ENCODE data around the gene ANKRD11. TPM values are rescaled to one million over a fixed set of nuclear protein-coding genes. Genes with fewer than 3 reads are reported as not detected.

ANKRD11 gene
- polyA plus RNA-seq, 1 donor (not counting 4 experiments of a cell fraction or from before 2014, with no cell fraction given) = 30.1 TPM

DNA sequence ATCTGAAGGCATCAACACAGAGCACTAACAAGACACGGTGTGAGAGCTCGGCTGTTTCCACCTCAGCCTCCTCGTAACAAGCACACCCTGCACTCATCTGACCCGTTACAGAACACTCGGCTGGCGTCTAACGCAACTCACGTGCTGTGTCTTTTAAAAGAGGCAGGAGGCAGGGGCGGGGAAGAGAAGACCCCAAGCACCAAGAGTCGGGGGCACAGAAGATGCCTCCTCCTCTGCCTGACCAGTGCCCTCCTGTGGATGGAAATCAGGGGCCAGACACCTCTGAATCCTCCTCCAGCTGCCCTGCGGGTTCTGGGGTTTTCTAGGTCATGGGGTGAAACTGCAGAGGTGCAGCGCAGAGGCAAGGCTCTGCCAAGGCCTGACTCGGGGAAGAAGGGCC lies 198.6 kb downstream of the ANKRD11 start:
- H3K9ac ChIP-seq (ENCODE audit: control insufficient read depth, extremely low read depth, insufficient read depth, low read length) = no peak overlapping the region
- FAIRE-seq = no peak
- H3K79me2 ChIP-seq (ENCODE audit: control insufficient read depth, insufficient read depth, low read length) = peaks cover 52% of the 10 kb centered on the region
- H3K27ac ChIP-seq (ENCODE audit: control insufficient read depth, insufficient read depth, low read length) = no peak overlapping the region
- no peaks in the 10 kb centered on the region for H3K9me3 ChIP-seq (ENCODE audit: control insufficient read depth, low read depth, low read length)
- H3K4me2 ChIP-seq (ENCODE audit: control insufficient read depth, extremely low read depth, insufficient read depth, low read depth, low read length) = no peak overlapping the region
- TF ChIP-seq, protein P1, sequence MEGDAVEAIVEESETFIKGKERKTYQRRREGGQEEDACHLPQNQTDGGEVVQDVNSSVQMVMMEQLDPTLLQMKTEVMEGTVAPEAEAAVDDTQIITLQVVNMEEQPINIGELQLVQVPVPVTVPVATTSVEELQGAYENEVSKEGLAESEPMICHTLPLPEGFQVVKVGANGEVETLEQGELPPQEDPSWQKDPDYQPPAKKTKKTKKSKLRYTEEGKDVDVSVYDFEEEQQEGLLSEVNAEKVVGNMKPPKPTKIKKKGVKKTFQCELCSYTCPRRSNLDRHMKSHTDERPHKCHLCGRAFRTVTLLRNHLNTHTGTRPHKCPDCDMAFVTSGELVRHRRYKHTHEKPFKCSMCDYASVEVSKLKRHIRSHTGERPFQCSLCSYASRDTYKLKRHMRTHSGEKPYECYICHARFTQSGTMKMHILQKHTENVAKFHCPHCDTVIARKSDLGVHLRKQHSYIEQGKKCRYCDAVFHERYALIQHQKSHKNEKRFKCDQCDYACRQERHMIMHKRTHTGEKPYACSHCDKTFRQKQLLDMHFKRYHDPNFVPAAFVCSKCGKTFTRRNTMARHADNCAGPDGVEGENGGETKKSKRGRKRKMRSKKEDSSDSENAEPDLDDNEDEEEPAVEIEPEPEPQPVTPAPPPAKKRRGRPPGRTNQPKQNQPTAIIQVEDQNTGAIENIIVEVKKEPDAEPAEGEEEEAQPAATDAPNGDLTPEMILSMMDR (optimal IDR thresholded peaks at IDR 0.05 in 1 of 3, IDR thresholded peaks at IDR 0.05 in 1 of 3, conservative IDR thresholded peaks at IDR 0.05 in 1 of 3; ENCODE audit: extremely low read depth in 1 of 3, insufficient read depth in 2 of 3, low read length in 3 of 3) = no peak
- no peaks in the 10 kb centered on the region for H3K27me3 ChIP-seq (ENCODE audit: control insufficient read depth, extremely low read depth, insufficient read depth, low read length)
- H3K9me1 ChIP-seq (ENCODE audit: control insufficient read depth, extremely low read depth, insufficient read depth, low read length) = no peaks in the 10 kb centered on the region
- H3K36me3 ChIP-seq (ENCODE audit: control insufficient read depth in 2 of 2, extremely low read depth in 1 of 2, insufficient read depth in 2 of 2, low read length in 2 of 2) = peaks cover 25 to 33% of the 10 kb centered on the region in 2 experiments
- no peak for DNase-seq (ENCODE audit: low read depth, low spot score)
- peaks cover 13% of the 10 kb centered on the region for H4K20me1 ChIP-seq (ENCODE audit: control insufficient read depth, extremely low read depth, insufficient read depth, low read length)
- H3K4me3 ChIP-seq (ENCODE audit: control insufficient read depth in 2 of 3, extremely low read depth in 1 of 3, insufficient read depth in 2 of 3, low read depth in 1 of 3, low read length in 3 of 3) = no peak overlapping the region
- dilution Hi-C loops (cut with MboI; ENCODE audit: extremely low pct_ligation_motif_present, low sequenced_read_pairs) = no loop called here
- H2AFZ ChIP-seq (ENCODE audit: control insufficient read depth, low read length) = no peak overlapping the region
- no peaks in the 10 kb centered on the region for H3K4me1 ChIP-seq (ENCODE audit: control insufficient read depth, extremely low read depth, insufficient read depth, low read length)

DNA sequence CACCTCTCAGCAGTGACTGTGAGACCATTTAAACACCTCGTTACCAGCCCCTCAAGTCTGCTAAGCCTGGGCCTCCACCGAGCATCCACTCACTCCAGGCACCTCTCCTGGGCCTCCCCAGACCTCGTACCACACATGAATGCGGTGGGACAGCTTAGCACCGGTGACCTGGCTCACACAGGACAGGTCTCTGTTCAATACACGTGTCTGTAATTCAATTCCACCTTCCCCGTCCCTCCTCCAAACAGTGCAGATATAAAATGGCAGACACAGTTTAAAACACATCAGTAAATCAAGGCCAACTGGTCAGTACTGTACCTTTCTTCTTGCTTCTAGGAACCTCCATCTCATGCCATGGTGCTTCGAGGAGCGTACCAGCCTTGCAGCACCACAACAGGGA lies 199.0 kb downstream of the ANKRD11 start:
- H3K4me3 ChIP-seq (ENCODE audit: control insufficient read depth in 2 of 3, extremely low read depth in 1 of 3, insufficient read depth in 2 of 3, low read depth in 1 of 3, low read length in 3 of 3) = no peak overlapping the region
- no peak for FAIRE-seq
- H3K27me3 ChIP-seq (ENCODE audit: control insufficient read depth, extremely low read depth, insufficient read depth, low read length) = no peaks in the 10 kb centered on the region
- peaks cover 26 to 37% of the 10 kb centered on the region in 2 experiments for H3K36me3 ChIP-seq (ENCODE audit: control insufficient read depth in 2 of 2, extremely low read depth in 1 of 2, insufficient read depth in 2 of 2, low read length in 2 of 2)
- peaks cover 48% of the 10 kb centered on the region for H3K79me2 ChIP-seq (ENCODE audit: control insufficient read depth, insufficient read depth, low read length)
- dilution Hi-C loops (cut with MboI; ENCODE audit: extremely low pct_ligation_motif_present, low sequenced_read_pairs) = no loop called here
- peaks cover 13% of the 10 kb centered on the region for H4K20me1 ChIP-seq (ENCODE audit: control insufficient read depth, extremely low read depth, insufficient read depth, low read length)
- no peak for DNase-seq (ENCODE audit: low read depth, low spot score)
- TF ChIP-seq, protein P1 (optimal IDR thresholded peaks at IDR 0.05 in 1 of 3, IDR thresholded peaks at IDR 0.05 in 1 of 3, conservative IDR thresholded peaks at IDR 0.05 in 1 of 3; ENCODE audit: extremely low read depth in 1 of 3, insufficient read depth in 2 of 3, low read length in 3 of 3) = no peak
- no peak for TF ChIP-seq EZH2 (IDR thresholded peaks at IDR 0.05; ENCODE audit: low read length)
- no peak overlapping the region for H3K4me2 ChIP-seq (ENCODE audit: control insufficient read depth, extremely low read depth, insufficient read depth, low read depth, low read length)
- H3K9me3 ChIP-seq (ENCODE audit: control insufficient read depth, low read depth, low read length) = no peaks in the 10 kb centered on the region
- no peak overlapping the region for H3K27ac ChIP-seq (ENCODE audit: control insufficient read depth, insufficient read depth, low read length)
- no peaks in the 10 kb centered on the region for H3K4me1 ChIP-seq (ENCODE audit: control insufficient read depth, extremely low read depth, insufficient read depth, low read length)
- no peaks in the 10 kb centered on the region for H3K9me1 ChIP-seq (ENCODE audit: control insufficient read depth, extremely low read depth, insufficient read depth, low read length)
- H2AFZ ChIP-seq (ENCODE audit: control insufficient read depth, low read length) = no peak overlapping the region
- no peak overlapping the region for H3K9ac ChIP-seq (ENCODE audit: control insufficient read depth, extremely low read depth, insufficient read depth, low read length)
